AG10803 (cell line): ENCODE measurements around the gene RAD51B.
"Not testable (repeated sequence)": the region's sequence is repeated elsewhere in the genome, so short reads cannot be mapped to it uniquely, and the experiment has no call there.

Source experiments
- DNase-seq: peaks from one replicate; pipeline ENCODE4 v3.0.0; 2010; ENCODE audit warnings: low read depth
- H3K4me3 ChIP-seq: 2 replicates; pipeline ENCODE4 v1.5.1; 2011; ENCODE audit warnings: mild to moderate bottlenecking, low read length, control low read depth
- TF ChIP-seq, protein P1 (sequence below): conservative IDR thresholded peaks from 2 replicates; pipeline ENCODE4 v1.5.1; 2011; ENCODE audit warnings: mild to moderate bottlenecking, low read length, control low read depth, inconsistent platforms

The RAD51B gene

DNA sequence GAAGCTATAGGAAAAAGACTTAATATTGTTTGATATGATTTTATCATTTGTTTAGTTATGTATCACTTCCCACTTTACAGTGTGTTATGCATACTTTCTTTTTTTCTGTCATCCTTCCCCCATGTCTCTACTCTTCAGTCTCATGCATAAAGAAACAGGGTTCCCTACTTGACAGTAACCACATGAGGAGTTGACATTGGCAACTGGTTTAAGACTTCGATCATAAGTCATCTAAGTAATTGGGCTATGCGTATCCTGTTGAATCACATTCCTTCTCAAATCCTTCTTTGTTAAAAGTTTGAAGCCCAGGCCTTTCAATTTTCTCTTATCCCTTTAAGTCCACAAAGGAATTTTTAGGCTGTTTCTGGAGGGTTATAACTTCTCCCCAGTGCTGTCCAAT, 358.7 kb downstream of the RAD51B start:
- TF ChIP-seq, protein P1, sequence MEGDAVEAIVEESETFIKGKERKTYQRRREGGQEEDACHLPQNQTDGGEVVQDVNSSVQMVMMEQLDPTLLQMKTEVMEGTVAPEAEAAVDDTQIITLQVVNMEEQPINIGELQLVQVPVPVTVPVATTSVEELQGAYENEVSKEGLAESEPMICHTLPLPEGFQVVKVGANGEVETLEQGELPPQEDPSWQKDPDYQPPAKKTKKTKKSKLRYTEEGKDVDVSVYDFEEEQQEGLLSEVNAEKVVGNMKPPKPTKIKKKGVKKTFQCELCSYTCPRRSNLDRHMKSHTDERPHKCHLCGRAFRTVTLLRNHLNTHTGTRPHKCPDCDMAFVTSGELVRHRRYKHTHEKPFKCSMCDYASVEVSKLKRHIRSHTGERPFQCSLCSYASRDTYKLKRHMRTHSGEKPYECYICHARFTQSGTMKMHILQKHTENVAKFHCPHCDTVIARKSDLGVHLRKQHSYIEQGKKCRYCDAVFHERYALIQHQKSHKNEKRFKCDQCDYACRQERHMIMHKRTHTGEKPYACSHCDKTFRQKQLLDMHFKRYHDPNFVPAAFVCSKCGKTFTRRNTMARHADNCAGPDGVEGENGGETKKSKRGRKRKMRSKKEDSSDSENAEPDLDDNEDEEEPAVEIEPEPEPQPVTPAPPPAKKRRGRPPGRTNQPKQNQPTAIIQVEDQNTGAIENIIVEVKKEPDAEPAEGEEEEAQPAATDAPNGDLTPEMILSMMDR: no peak
- H3K4me3 ChIP-seq: no peak overlapping the region
- DNase-seq: no peak

DNA sequence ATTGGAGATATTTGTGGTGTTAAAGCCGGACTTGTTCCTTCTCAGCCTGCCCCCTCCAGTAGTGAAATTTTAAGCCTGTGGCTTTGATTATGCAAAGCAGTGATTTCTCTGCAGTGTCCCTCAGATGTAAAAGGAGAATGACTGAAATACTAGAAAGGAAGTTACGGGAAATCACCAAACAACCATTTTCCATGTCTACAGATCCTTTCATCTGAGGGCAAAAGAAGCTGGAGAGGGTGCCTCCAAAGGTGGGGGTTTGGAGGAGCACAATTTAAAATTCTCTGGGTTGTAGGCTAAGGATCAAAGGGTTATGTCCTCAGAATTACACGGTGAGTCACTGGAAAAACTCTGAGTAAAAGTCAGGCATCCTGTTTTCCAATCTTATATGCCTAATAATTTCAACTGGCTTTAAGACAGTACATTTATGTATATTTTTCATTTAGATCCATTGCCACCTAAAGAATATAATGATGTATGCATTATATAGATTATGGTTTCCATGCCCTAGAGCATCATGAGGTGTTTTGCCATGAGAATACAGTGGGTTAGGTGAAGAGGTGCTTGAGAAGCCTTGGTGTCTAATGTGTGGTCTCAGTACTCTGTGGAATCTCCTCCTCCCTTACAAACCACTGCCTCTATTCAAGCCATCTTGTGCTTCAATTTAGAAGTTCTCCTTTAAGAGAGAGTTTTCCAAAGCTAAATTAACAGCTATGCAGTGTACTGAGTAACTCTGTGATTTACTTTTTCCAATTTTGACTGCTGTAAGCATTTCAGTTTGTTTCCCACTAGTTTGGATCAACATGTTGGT, 362.1 kb downstream of the RAD51B start:
- peak; percentile 50 for DNase-seq
- TF ChIP-seq, protein P1: no peak
- H3K4me3 ChIP-seq: no peak overlapping the region

DNA sequence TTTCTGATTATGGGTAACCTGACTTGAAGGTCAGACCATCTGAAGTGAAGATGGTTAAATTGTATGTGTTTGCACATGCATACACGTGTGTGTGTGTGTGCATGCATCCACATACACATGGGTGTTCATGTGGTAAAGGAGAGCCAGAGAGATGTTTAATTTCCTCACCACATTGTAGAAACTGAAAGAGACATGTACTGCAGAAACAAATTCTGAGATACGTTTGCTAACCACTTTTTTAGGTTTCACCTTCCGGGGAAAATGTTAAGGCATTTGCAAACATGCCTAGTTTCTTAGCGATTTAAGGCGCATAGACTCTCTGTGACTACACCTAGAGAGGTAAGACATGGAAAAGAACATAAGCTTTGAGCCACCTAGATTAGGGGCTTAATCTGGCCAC, 362.9 kb downstream of the RAD51B start:
- TF ChIP-seq, protein P1: no peak
- no peak overlapping the region for H3K4me3 ChIP-seq
- no peak for DNase-seq

DNA sequence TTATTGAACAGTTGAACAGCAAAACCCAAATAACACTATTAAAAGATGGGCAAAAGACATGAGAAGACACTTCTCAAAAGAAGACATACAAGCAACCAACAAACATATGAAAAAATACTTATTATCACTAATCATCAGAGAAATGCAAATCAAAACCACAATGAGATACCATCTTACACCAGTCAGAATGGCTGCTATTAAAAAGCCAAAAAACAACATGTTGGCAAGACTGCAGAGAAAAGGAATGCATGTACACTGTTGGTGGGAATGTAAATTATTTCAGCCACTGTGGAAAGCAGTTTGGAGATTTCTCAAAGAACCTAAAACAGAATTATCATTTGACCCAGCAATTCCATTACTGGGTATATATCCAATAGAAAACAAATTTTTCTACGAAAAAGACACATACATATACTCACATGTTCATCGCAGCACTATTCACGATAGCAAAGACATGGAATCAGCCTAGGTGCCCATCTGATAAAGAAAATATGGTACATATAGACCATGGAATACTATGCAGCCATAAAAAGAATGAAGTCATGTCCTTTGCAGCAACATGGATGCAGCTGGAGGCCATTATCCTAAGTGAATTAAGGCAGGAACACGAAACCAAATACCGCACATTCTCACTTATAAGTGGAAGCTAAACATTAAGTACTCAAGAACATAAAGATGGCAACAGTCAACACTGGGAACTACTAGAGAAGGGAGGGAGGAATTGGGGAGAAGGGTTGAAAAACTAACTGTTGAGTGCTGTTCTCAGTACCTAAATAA, 367.1 kb downstream of the RAD51B start:
- peak; percentile 91 for DNase-seq

DNA sequence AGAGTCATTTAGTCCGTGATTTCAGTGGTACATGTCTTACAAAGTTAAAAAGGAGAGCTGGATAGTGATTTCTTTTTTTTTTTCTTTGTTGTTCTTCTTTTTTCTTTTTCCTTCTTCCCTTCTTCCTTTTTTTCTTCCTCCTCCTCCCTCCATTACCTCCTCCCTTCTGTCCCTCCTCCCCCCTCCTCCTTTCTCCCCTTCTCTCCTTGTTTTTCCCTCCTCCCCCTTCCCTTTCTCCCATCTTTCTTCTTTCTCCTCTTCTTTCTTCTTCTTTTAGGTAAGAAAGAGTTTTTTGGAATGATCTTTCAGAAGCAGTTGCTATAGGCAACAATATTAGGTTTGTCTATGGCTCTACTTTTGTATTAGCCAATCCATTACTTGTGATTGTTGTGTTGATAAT, 368.6 kb downstream of the RAD51B start:
- TF ChIP-seq, protein P1: no peak
- no peak for DNase-seq
- H3K4me3 ChIP-seq: no peak overlapping the region

More for the DNA sequence above, 367.1 kb downstream of the RAD51B start:
- not testable (repeated sequence) for H3K4me3 ChIP-seq

DNA sequence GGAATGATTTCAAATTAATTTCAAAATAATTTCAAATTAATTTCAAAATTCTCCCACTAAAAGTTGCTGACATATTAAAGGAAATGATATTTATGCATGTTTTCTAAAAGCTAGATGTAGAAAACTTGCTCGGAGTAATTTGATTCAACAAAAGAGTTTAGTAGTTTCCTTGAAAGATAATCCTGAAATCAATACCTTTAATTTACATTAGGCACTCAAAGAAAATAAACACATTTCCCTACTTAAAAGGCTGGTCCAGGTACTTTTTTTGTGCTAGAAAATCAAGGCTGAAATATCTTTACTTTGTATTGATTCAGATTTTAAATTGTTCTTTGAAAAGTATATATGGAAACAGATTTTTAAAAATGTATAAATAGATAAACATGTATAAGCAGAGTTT, 370.5 kb downstream of the RAD51B start:
- no peak for DNase-seq
- H3K4me3 ChIP-seq: no peak overlapping the region
- TF ChIP-seq, protein P1: no peak

DNA sequence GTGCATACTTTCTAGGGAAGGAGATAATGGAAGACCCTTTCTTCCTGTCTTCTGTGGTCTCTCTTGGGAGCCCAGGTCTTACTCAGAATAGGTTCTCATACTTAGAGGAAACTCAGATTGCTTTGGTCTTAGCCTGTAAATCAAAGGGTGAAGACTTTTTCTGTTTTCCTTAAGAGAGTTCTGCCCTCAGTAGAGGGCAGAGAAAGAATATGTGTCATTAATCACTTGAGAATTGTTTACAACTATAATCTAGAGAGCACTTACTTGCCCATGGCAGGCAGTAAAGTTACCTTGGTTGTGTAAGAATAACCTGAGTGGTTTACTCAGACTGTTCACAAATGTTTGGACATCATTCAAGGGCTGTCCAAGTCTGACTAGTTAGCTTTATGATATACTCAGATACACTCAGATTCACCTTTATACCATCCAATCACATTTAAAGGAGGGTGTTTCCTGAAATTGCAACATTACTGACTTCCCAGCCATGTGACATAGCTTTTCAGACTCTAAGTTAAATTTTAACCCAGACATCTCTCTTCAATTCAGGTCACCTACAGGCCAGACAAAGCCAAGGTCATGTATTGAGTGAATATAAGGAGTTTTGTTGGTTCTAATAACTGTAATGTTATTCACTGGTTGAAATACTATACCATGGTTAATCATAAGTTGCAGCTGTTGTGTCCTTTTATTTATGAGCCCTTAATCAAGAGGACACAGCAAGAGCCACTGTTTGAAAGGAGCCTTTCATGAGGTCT, 372.2 kb downstream of the RAD51B start:
- TF ChIP-seq, protein P1: no peak
- H3K4me3 ChIP-seq: no peak overlapping the region
- DNase-seq: no peak
